GM21447 (cell line): Measurements from ENCODE around the gene PGM2L1.
"Not testable (repeated sequence)": the region's sequence is repeated elsewhere in the genome, so short reads cannot be mapped to it uniquely, and the experiment has no call there.

ENCODE experiments used
- ATAC-seq: cut with Tn5 transposase; IDR thresholded peaks from one replicate; pipeline ENCODE4 v1.9.1; 2021; ENCODE audit not compliant: unreplicated experiment

PGM2L1 gene

DNA sequence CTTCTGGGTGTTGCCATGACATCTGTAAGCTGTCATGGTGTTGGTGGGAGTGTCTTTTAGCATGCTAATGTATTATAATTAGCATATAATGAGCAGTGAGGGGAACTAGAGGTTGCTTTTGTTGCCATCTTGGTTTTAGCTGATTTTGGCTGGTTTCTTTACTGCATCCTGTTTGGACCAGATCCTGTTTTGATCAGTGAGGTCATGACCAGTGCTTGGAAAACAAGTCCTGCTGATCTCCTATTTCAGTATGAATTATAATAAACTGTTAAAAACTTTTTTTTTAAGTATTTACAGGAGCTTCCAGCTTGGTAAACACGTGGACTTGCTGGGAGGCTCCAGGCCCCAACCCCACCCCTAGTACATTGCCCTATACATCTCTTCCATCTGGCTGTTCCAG, 56.3 kb downstream of the PGM2L1 start:
- ATAC-seq, result no peak

DNA sequence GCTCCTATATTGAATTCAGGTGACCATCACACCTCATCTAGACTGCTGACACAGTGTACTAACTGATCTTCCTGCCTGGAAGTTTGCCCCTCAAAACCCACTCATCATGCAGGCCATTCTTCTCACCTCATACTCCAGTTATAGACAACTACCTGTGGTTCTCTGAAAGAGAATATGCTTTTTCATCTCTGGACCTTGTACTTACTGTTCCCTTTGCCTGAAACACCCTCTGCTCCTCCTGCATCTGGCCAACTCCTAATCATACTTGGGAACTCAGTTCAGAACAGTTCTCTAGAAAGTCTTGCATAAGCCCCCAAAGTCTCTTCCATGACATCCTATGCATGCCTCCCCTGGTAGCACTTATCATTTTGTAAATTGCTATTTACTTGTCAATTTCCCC, 58.6 kb downstream of the PGM2L1 start:
- no peak for ATAC-seq

DNA sequence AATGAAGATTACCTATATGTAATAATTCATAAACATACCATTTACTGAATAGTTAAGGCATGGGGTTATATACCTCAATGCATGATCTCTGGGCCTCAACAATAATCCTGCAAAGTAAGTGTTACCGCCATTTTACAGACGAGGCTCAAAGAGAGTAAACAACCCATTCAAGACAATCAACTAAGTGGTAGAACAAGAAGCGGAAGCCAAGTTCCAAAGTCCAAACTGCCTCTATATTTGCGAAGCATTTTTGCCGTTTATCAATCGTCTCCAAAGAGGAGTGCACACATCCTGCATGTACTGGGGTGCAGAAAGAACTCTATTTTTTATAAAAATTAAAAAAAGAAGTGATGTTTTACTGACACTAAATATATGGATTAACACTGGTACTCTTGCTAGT, 59.3 kb downstream of the PGM2L1 start:
- ATAC-seq, result no peak

DNA sequence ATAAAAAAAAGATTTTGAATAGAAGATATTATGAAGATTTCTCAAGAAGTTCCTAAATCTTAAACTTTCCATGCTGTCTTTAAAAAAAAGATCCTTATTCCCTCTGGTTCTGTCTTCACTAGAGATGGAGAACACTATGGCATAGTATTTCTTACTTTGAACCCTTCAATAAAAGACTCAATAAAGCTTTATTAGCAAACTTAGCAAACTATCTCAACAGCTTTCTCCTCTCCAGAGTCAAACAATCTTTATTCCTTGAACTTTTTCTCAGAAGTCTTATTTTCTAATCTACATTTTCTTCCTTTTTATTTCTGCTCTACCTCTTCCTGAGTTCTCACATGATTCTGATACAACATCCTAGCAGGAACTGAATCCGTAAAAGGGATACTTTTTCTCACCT, 65.0 kb downstream of the PGM2L1 start:
- ATAC-seq, result no peak

DNA sequence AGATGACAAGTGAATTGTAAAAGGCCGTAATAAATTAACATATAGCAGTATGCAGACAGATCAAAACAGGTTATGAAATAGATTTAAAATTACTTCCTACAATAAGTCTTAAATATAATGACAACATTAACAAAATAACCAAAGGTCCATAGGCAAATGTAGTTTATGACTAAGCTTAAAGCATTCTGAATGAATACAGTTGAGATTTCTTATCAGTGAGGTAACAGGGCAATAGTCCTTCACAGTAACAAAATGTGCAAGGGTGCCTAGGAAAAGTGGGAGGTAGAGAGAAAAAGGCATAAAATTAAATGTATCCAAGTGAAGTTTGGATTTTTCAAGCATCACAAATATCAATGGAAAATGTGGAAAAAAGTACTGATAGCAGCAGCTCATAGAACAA, 65.9 kb downstream of the PGM2L1 start:
- ATAC-seq, result no peak

DNA sequence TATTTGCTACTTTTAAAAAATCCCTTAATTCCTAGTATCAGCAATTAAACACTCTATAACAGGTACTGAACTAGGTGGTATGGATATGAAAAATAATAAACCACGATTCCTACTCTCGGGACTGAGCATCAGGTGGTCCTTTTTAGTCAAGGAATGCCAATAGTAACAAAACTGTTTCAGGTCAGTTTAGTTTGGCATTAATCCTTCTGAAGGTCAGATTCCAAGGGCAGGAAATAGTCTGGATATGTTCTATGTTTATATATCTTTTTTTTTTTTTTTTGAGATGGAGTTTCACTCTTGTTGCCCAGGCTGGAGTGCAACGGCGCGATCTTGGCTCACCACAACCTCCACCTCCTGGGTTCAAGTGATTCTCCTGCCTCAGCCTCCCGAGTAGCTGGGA, 67.2 kb downstream of the PGM2L1 start:
- not testable (repeated sequence) for ATAC-seq

- no peak for ATAC-seq
These were observed 68.0 kb downstream of the PGM2L1 start for GRCh38 chr11:74330075-74330858.

- ATAC-seq, result no peak
These were observed 71.2 kb downstream of the PGM2L1 start for GRCh38 chr11:74327076-74327475.

DNA sequence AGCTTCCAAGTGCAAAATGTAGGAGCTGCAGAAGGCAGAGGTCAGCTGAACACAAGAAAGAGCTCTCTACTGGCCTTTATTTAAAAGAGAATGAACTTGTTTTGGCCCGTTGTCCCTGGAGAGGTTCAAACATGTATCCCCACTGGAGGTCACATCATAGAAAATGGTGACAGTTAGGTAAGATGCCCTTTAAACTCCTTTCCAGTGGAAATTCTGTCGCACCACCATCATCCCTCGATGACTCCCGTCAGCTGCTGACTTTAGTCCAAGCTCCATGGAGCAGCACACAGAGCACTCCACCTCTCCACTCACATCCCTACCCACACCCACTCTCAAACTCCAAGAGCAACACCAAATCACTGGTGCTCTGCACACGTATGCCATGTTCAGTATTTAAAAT, 71.6 kb downstream of the PGM2L1 start:
- no peak for ATAC-seq

DNA sequence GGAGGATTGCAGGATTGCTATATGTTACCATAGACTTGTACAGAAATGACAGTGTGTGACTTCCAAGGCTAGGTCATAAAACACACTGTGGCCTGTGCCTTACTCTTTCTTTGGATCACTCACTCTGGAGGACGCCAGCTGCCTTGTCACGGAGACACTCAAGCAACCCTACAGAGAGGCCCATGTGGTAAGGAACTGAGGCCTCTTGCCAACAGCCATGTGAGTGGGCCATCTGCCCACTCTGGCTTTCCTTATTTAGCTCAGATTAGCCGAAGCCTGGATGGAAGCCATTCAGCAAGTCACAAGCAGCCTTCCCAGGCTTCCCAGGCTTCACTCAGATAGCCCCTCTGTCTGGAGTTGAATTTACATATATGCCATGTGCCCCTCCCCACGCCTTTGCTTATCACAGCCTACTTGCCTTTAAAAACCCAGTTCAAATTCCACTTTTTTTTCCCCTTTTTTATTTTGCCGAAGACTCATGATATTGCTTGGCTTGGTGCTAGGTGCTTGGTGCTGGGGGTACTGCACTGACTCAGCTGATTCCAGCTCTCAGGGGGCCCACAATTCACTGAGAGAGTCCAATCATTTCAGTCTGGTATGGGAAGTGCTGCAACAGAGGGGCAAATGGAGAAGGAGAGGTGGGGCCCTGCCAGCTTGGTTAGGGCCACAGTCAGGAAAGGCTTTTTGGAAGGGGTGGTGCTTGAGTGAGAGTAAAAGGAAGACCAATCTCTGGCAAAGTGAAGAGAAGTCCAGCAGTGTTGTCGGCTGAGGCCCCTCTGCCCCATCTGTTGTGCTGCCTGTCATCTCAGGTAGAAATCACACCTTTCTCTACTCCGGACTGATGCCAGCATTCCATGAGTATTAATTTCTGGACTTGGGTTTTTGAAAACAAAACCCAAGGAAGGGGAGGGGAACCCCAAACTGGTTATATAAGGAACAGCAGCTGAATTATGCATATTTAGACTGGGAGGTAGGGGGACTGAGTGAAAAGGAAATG, 72.3 kb downstream of the PGM2L1 start:
- ATAC-seq, result no peak

DNA sequence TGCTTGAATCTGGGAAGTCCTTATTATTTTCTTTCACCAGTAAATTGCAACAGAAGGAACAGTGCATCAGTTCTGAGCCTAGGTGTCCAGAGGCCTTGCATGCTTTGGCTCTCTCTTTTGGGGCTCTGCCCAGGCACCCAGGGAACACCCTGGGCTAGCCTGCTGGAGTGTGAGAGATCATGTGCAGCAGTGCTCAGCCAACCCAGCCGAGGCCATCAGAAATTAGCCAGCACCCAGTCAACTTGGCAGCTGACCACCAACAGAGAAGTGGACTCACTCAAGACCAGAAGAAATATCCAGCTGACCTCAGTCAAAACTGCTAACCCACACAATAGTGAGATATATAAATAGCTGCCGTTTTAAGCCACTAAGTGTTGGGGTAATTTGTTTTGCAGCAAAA, 75.6 kb downstream of the PGM2L1 start:
- ATAC-seq, result no peak

GRCh38 chr11:74321487-74322188, 76.6 kb downstream of the PGM2L1 start:
- ATAC-seq, result no peak

DNA sequence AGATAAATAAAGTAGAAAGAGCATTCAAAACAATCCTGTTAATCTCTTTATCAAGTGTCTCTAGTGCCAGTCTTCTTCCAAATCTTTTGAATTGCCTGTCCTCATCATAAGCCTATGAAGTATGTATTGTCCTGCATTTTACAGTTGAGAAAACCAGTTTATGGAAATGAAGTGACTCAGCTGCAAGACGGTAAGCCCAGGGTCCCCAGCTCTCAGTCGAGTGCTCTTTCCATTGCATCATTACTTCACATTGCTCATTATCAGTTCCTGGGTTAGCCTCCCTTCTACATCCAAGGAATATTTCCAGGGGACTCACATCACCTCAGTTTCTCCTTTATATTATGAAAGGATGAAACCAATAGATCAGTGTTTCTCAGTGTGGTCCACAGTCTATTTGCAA, 77.7 kb downstream of the PGM2L1 start:
- no peak for ATAC-seq

DNA sequence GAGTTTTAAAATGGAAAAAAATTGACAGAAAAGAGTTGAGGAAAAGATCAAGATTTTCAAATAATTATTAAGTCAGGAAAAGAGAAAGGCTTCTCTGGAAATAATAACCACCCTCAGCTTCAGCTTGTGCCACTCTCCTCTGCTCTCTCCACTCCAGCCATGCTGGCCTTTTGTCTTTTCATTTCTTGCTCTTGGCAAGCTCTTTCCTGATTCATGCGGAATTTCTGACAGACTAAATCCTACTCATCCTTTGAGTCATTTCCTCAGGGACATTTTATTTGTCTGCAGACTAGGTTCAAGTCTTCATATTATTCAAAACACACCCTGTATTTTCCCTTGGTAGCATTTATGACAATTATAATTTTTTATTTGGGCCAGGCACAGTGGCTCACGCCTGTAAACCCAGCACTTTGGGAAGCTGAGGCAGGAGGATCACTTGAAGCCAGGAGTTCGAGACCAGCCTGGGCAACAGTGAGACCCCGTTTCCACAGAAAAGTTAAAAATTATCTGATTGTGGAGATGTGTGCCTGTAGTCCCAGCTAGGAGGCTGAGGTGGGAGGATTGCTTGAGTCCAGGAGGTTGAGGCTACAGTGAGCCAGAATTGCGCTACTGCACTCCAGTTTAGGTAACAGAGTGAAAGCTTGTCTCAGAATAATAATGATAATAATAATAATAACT, 79.0 kb downstream of the PGM2L1 start:
- ATAC-seq, result no peak

DNA sequence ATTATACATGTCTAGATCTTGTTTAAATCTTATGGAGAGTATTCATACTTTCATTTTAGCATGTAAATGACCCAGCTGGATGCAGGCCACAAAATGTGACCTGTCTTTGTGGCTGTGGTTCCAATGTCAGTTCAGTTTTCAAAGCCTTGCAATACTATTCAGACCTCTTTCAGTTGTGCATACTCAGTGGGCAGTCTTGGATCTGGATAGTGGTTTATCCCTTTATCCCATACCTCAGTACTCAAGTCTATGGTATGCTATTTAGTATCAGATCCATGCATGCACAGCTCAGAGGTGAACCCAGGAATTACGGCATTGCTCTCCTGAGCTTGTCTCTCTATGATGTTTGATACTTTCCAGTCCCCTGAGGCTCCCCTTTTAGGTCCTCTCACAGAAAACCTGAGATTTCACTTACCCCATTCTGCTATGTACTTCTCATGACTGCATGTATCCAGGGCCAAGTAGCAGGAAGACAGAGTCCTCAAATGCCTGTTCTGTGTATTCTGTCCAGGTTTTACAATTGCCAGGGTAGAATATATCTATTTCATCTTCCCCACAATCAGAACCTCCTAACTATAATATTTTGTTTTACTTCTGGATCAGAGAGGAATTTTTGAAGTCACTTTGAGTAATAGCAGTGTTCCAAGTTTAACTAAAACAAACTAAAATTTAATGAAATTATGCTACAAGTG, 79.8 kb downstream of the PGM2L1 start:
- ATAC-seq, result no peak

DNA sequence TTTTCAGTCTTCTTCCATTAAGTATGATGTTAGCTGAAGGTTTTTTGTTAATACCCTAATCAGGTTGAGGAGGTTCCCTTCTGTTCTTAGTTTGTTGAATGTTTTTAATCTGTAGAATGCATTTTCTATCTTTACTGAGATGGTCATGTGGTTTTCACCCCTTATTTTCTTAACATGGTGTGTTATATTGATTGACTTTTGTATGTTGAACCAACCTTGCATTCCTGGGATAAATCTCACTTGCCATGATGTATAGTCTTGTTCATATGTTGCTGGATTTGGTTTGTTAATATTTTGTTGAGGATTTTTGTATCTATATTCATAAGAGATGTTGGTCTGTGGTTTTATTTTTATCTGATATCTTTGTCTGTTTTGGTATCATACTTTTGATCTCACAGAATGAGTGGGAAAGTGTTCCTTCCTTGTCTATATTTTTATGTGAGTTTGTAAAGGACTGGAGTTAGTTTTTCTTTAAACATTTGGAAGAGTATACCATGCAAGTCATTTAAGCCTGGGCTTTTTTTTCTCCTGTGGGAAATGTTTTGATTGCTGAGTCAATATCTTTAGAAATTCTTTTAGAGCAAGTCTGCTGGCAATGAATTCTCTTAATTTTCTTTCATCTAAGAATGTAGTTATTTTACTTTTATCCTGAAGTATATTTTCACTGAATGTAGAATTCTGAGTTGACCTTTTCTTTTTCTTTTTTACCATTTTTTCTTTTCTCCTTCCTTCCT, 81.3 kb downstream of the PGM2L1 start:
- no peak for ATAC-seq

- ATAC-seq, result no peak
These were observed 85.9 kb downstream of the PGM2L1 start for GRCh38 chr11:74312326-74312725.

- ATAC-seq, result no peak
These were observed 86.8 kb downstream of the PGM2L1 start, which contains the start of gene P4HA3 for GRCh38 chr11:74311352-74311926. Gene P4HA3, minus strand, starts transcription at chr11:74311640. Its CDS starts 29 bp downstream, at chr11:74311611.

DNA sequence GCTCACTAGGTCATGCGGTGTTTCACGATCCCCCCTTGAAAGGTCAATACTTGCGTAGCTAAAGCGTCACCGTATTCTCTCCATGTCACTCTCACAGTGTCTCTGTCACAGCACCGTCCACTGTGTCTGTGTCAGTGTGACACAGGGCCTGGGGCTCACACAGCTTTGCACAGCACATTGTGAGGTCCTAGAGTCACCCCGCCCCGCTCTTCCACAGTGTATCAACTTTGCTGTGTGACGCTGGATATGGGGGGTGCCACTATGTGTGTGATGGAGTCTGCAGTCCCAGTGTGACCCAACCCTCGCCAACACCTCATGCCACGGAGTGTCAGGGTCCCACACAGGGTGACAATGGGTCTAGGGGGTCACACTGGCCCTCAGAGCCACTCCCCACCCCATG, 87.4 kb downstream of the PGM2L1 start:
- no peak for ATAC-seq
